ENCODE results near the gene ZSCAN10. TPM values are rescaled to one million over a fixed set of nuclear protein-coding genes. Genes with fewer than 3 reads are reported as not detected.

ZSCAN10 gene
- total RNA-seq, result not detected in 2 replicates

DNA sequence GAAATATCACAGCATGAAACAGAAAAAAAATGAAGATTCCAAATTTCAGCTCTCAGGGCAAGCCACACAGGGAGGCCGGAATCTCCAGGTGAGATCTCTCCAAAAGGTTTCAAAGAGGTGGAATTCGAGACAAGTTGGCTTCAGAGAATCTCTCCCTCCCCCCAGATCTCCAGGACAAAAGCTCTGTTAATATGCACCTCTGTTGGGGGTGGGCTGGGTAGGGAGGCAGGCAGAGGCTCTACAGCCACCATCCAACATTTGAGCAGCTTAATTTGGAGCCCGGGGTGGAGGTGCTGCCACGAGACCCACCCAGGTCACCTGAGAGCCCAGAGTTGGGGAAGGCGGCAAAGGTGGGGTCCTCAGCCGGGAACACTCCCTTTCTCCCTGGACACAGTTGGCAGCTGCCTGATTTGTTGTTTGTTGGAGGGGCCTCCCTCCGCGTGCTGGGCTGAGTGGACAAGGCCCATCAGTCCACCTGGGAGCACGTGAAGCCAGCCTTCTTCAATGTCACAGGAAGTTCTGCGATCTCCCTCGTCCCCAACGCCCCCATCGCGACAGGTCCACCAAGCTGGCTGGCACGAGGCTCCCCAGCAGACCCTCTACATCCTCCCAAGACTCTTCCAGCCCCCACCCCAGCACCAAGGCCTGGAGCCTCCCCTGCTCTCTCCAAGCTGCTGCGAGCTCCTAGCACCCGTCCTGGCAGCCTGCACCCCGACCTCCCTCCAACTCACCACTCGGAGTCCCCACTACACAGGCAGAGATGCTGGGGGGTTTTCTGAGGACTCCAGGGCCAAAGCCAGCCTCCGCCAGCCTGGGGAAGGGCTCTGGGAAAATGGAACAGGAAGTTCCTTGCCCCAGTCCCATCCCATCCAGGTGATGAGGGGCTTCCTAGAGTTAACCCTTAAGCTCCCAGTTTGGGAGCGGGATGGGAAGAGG lies at the start of gene ZSCAN10:
Gene ZSCAN10, minus strand, starts transcription at position 836 of the 936 bp plus-strand sequence. CDS start 6,357 bp downstream, outside the sequence.

DNA sequence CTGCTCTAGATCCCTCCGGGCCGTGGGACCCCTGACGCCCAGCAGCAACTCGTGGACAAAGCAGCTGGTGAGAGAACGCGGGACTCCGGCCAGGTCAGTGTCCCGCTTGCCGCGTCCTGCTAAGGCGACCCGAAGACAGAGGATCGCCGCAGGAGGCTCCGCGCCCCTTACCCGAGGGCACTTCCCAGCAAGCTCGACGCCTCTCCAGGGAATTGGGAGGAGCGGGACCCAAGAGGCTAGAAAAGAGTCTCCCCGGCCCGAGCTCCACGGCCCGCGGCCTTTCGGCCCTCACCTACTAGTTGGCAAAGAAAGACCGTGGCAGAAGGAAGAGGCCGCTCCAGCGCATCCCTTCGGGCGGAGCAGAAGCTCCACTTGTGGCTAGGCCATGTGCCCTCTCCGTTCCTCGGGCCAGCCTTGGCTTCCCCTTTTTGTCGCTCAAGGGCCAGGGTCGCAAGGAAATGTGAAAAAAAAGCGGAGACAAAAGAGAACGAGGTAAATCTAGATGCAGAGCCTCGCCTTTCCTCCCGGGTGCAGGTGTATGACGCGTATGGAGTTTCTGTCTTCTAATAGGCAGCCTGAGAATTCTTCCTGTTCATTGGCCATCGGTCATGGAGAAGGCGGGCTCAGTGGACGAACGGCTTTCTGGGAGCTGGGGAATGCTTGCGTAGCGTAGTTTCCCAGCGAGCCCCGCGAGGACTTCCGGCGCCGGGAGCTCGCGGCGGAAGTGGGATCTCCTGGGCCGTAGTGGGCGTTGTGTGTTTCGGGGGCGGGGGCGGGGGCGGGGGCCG lies 35.4 kb upstream of the ZSCAN10 start, which contains the start of gene ZNF213:
Gene ZNF213, plus strand, starts transcription at position 692 of the 788 bp plus-strand sequence. CDS start 2,252 bp downstream, outside the sequence.

DNA sequence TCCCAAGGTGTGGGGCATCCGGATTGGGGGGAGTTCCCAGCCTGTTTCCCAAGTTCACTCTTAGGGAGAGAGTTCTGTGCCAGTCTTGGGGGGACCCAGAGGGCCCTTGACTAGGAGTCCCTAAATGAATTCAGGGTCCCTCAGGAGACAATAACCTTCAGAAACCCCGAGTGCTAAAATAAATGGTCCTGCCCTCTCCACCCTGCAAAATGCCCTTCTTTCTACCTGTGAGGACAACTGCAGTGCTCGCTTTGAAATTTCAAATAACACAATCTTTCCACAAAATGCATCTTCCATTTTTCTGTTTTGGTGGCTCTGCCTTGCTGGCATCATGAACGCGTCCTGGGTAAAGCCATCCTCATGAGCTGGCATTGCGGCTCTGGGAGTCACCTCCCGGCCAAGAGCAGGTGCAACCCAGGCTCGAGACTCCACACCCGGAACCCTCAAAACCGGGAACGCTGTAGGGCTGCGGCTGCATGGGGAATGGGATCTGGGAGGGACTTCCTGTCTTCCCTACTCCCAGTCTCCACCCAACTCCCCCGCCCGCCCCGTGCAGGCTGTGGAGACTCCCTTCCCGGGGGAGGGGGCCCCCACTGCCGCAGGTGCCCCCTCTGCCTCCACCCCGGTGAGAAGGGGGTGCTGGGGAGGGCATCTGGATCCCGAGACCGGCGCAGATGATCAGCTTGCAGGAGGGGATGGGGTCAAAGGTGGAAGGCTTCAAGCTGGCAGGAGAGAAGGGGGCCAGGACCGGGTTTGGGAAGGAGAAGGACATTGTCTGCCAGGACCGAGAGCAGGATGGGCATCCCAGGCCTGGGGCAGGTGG lies 13.2 kb upstream of the ZSCAN10 start, which contains the start of gene ZNF205:
Gene ZNF205, plus strand, starts transcription at position 529 of the 823 bp plus-strand sequence. CDS start 845 bp downstream, outside the sequence.

DNA sequence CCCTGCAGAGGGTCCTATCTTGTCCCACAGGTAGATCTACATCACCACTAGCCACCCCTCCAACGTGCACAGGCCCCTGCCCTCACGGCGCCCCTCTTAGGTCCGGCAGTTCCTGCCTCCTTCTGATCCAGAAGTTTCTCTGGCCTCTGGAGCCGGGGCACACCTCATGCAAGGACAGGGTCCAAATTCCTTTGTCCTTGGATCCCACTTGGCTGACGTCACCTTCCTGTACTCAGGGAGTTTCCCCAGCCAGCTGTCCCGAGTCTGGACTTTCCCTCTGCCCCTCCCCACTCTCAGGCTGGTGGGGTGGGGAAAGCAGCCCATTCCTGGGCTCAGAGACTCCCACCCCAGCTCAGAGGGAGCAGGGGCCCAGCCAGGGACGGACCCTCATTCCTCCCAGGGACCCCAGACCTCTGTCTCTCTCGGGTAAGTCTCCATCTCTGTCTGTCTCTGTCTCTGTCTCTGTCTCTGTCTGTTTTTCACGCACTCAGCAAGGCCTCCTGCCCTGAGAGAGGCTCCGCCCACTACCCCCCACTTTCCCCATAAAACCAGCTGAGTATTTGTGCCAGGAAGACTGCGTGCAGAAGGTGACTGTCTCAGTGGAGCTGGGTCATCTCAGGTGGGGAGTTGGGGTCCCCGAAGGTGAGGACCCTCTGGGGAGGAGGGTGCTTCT lies 33.9 kb downstream of the ZSCAN10 start, which contains the start of gene IL32:
Gene IL32, plus strand, starts transcription at position 572 of the 673 bp plus-strand sequence. CDS start 172 bp downstream, outside the sequence.

DNA sequence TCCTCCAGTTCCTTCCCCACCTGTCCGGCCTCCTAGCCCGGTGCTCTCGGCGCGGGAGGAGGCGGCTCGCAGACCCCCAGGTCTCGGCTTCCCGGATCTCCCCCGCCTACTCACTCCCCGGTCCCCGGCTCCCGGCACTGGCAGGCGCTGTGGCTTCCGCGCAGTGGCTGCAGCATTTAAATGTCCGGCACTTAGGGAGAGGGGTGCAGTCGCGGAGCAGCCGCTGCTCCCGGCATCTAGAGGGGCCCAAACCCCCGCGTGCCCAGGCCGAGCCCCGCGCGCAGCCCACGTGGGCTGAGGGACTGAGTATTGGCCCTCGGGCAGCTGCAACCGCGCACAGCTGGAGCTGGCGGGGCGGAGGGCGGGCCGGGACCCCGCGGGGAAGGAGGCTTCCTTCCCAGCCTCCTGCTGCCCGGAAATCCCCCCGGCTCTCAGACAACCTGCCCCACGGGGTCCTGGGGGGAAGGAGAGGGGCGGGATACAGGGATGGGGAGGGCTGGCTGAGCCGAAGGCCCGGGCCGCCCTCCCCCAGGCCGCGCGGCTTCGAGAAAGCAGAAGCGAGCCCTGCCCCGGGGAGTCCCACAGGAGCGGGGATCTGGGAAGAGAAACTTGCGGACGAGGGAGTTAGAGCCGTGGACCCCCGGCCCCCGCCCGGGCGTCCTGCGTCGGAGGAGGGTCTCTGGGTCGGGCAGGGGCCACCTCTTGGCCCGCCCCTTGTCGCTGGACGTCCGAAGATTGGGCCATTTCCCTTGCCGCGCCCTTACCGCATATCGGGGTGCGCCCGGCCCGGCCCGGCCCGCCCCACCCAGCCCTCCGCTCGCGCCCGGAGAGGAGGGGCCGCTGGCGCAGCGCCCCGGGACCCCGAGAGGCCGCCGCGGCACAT lies 53.1 kb downstream of the ZSCAN10 start, which contains the start of gene MMP25:
Gene MMP25, plus strand, starts transcription at position 804 of the 883 bp plus-strand sequence. CDS start 357 bp downstream, outside the sequence.

Other genes with a start within 250 kb of the ZSCAN10 start
- gene PRSS22, start 241.1 kb downstream of the ZSCAN10 start, total RNA-seq, result 0.12 and 1.5 TPM in 2 replicates
- gene FLYWCH2, start 216.1 kb downstream of the ZSCAN10 start, total RNA-seq, result 65.2 and 78.6 TPM in 2 replicates
- 50.8 and 70.2 TPM in 2 replicates for gene FLYWCH1, start 187.4 kb downstream of the ZSCAN10 start, total RNA-seq
- 0.11 TPM in 1 of 2 replicates, not detected in the other for gene KREMEN2, start 135.0 kb downstream of the ZSCAN10 start, total RNA-seq
- 3.6 and 11.2 TPM in 2 replicates for gene PAQR4, start 129.9 kb downstream of the ZSCAN10 start, total RNA-seq
- gene PKMYT1, start 118.8 kb downstream of the ZSCAN10 start, total RNA-seq, result 3.5 and 16.8 TPM in 2 replicates
- not detected in 2 replicates for gene CLDN9, start 86.4 kb downstream of the ZSCAN10 start, total RNA-seq
- not detected in 2 replicates for gene CLDN6, start 81.1 kb downstream of the ZSCAN10 start, total RNA-seq
- 269 and 359 TPM in 2 replicates for gene TNFRSF12A, start 78.9 kb downstream of the ZSCAN10 start, total RNA-seq
- 4.6 and 17.7 TPM in 2 replicates for gene HCFC1R1, start 75.4 kb downstream of the ZSCAN10 start, total RNA-seq
- gene THOC6, start 75.3 kb downstream of the ZSCAN10 start, total RNA-seq, result 31.4 and 32.7 TPM in 2 replicates
- gene BICDL2, start 62.4 kb downstream of the ZSCAN10 start, total RNA-seq, result under 0.01 and 0.25 TPM in 2 replicates
- under 0.01 and 0.11 TPM in 2 replicates for gene MMP25, start 52.7 kb downstream of the ZSCAN10 start, total RNA-seq
- 1.9 and 8.6 TPM in 2 replicates for gene IL32, start 33.7 kb downstream of the ZSCAN10 start, total RNA-seq
- gene ZNF205, start 13.3 kb upstream of the ZSCAN10 start, total RNA-seq, result 20.5 and 24.1 TPM in 2 replicates
- gene ZNF213, start 35.7 kb upstream of the ZSCAN10 start, total RNA-seq, result 7.4 and 9.5 TPM in 2 replicates
- gene OR1F1, start 88.9 kb upstream of the ZSCAN10 start, total RNA-seq, result not detected in 2 replicates
- 8.1 and 9.2 TPM in 2 replicates for gene ZNF200, start 135.9 kb upstream of the ZSCAN10 start, total RNA-seq
- gene MEFV, start 157.3 kb upstream of the ZSCAN10 start, total RNA-seq, result 0.12 TPM in 1 of 2 replicates, not detected in the other
- 43.3 and 47.5 TPM in 2 replicates for gene ZNF263, start 184.2 kb upstream of the ZSCAN10 start, total RNA-seq
- gene TIGD7, start 206.1 kb upstream of the ZSCAN10 start, total RNA-seq, result 6.3 and 6.4 TPM in 2 replicates
- gene ZNF75A, start 206.2 kb upstream of the ZSCAN10 start, total RNA-seq, result 20.8 and 21.1 TPM in 2 replicates